Small intestine (tissue), 7 donors: ENCODE data around the gene PCDHGB7. TPM values are rescaled to one million over a fixed set of nuclear protein-coding genes. Genes with fewer than 3 reads are reported as not detected.
"Not testable (repeated sequence)": the region's sequence is repeated elsewhere in the genome, so short reads cannot be mapped to it uniquely, and the experiment has no call there.

Experiments used
- DNase-seq, 2 donors: peaks; one replicate each; pipeline versions ENCODE4 v3.0.0 to v3.0.0-alpha.2; 2013
- FAIRE-seq: peaks from 2 replicates; lab custom pipeline; 2012; peaks lifted over from hg19 to GRCh38; lab: Jason Lieb, UNC
- H3K27ac ChIP-seq, 3 donors: one replicate each; pipeline ENCODE4 v1.5.1; 2013; ENCODE audit warnings: low read length in 2 of 3, mild to moderate bottlenecking in 2 of 3, control low read depth in 1 of 3, inconsistent platforms in 1 of 3, low read depth in 1 of 3, moderate library complexity in 1 of 3
- H3K27me3 ChIP-seq, 3 donors: one replicate each; pipeline ENCODE4 v1.6.1; 2013; ENCODE audit warnings: low read length in 3 of 3, inconsistent platforms in 1 of 3; ENCODE audit not compliant: control insufficient read depth in 3 of 3, insufficient read depth in 3 of 3
- H3K36me3 ChIP-seq, 3 donors: one replicate each; pipeline ENCODE4 v1.6.1; 2013; ENCODE audit warnings: low read length in 3 of 3, inconsistent platforms in 1 of 3, low read depth in 1 of 3, mild to moderate bottlenecking in 1 of 3, moderate library complexity in 1 of 3; ENCODE audit not compliant: control insufficient read depth in 3 of 3, insufficient read depth in 2 of 3
- H3K4me1 ChIP-seq, 3 donors: one replicate each; pipeline ENCODE4 v1.6.1; 2013; ENCODE audit warnings: low read length in 2 of 3, inconsistent platforms in 1 of 3, low read depth in 1 of 3, mild to moderate bottlenecking in 1 of 3, moderate library complexity in 1 of 3; ENCODE audit not compliant: control insufficient read depth in 3 of 3, insufficient read depth in 2 of 3
- H3K4me3 ChIP-seq, 3 donors: one replicate each; pipeline ENCODE4 v1.5.1; 2013; ENCODE audit warnings: low read length in 3 of 3, control low read depth in 1 of 3, inconsistent platforms in 1 of 3, low read depth in 1 of 3, mild to moderate bottlenecking in 1 of 3, moderate library complexity in 1 of 3
- H3K9me3 ChIP-seq, 2 donors: one replicate each; pipeline ENCODE4 v1.6.1; 2013; ENCODE audit warnings: low read depth in 1 of 2, low read length in 1 of 2; ENCODE audit not compliant: control insufficient read depth in 2 of 2, insufficient read depth in 1 of 2
- WGBS, 3 donors: extraction: QIAGEN DNeasy Blood & Tissue Kit; methylation state at CpG; one replicate each; pipeline ENCODE4 v1.1.7; 2013; 5-methylcytosine and 5-hydroxymethylcytosine counted together
- polyA plus RNA-seq, 4 donors: library from polyadenylated mRNA; stranded (reverse) in 3 of 4; unstranded in 1 of 4; fragments of 200-250 nt in 3 of 4; fragments of 120-200 nt in 1 of 4; gene quantifications; one replicate each; pipeline versions ENCODE4 v1.2.1 to v1.2.3, GENCODE V29; 2013
- donor health status: healthy with polysubstance abuse.
- donor health status: control.
- donor health status: control.
- donor health status: Bipolar disorder and iron deficiency.
- donor health status: healthy.

Gene PCDHGB7
- polyA plus RNA-seq, 4 donors = 1.8 to 2.8 TPM; not detected in 2

DNA sequence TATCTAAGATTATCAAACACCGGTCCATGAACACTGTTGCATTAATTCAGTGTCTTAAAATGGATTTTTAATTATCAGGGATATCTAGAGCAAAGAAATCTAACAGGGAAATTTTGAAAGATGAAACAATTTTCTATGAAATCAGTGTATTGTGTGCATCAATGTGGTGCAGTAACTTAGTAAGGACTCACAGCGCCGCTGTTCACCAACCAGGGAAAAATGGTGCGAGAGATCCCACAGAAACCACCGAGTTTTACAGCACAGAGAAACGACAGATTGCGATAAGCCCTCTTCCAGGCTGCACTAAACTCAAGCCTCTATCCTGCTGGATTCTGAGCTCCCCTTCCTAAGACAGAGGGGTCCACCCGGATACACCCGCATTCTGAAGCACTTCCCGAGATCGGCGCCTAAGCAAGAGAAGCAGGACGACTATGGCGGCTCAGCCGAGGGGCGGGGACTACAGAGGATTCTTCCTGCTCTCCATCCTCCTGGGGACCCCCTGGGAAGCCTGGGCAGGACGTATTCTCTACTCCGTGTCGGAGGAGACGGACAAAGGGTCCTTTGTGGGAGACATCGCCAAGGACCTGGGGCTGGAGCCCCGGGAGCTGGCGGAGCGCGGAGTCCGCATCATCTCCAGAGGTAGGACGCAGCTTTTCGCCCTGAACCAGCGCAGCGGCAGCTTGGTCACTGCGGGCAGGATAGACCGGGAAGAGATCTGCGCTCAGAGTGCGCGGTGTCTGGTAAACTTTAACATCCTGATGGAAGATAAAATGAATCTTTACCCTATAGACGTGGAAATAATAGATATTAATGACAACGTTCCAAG lies 34.8 kb upstream of the PCDHGB7 start, which contains the start of gene PCDHGA7:
Gene PCDHGA7, plus strand, starts transcription at position 274 of the 826 bp plus-strand sequence. Its CDS starts 158 bp downstream, at position 432.
- H3K4me3 ChIP-seq = no peak within 1 kb of the TSS
- WGBS, 3 donors = 19 to 37% (median 26%) methylated on average over 37 of the region's 37 CpGs
- FAIRE-seq = no peak
- no peaks in the 10 kb centered on the region for H3K4me1 ChIP-seq
- DNase-seq = peak in 1 of 2 donors; percentile 14
- H3K27ac ChIP-seq = no peak within 1 kb of the TSS
- peaks cover 0 to 43% of the 10 kb centered on the region in 2 donors for H3K9me3 ChIP-seq
- peaks cover 0 to 26% (median 10%) of the 10 kb centered on the region in 3 donors for H3K27me3 ChIP-seq
- H3K36me3 ChIP-seq = no peaks in the 10 kb centered on the region

GRCh38 chr5:141383345-141383744 lies 34.1 kb upstream of the PCDHGB7 start:
- peaks cover 0 to 42% of the 10 kb centered on the region in 2 donors for H3K9me3 ChIP-seq
- DNase-seq = no peak
- no peak overlapping the region for H3K27ac ChIP-seq
- 43 to 46% (median 44%) methylated on average over 21 of the region's 21 CpGs for WGBS, 3 donors
- H3K27me3 ChIP-seq = peaks cover 0 to 28% (median 12%) of the 10 kb centered on the region in 3 donors
- no peak overlapping the region for H3K4me3 ChIP-seq
- no peak for FAIRE-seq
- H3K4me1 ChIP-seq = no peaks in the 10 kb centered on the region
- no peaks in the 10 kb centered on the region for H3K36me3 ChIP-seq

DNA sequence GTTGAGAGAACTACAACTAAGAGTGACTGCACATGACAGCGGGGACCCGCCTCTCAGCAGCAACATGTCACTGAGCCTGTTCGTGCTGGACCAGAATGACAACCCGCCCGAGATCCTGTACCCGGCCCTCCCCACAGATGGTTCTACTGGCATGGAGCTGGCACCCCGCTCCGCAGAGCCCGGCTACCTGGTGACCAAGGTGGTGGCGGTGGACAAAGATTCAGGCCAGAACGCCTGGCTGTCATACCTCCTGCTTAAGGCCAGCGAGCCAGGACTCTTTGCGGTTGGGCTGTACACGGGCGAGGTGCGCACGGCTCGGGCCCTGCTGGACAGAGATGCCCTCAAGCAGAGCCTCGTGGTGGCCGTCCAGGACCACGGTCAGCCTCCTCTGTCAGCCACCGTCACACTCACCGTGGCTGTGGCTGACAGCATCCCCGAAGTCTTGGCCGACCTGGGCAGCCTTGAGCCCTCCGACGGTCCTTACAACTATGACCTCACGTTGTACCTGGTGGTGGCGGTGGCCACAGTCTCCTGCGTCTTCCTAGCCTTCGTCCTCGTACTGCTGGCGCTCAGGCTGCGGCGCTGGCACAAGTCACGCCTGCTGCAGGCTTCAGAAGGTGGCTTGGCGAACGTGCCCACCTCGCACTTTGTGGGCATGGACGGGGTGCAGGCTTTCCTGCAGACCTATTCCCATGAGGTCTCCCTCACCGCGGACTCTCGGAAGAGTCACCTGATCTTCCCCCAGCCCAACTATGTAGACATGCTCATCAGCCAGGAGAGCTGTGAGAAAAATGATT lies 32.8 kb upstream of the PCDHGB7 start:
- Histone ChIP-seq H3K27me3 (peaks cover 0 to 35% (median 15%) of the 10 kb centered on the region in 3 donors), H3K4me1 (no peaks in the 10 kb centered on the region), H3K27ac (no peak overlapping the region), H3K9me3 (peaks cover 3 to 56% of the 10 kb centered on the region in 2 donors), H3K36me3 (no peaks in the 10 kb centered on the region), H3K4me3 (no peak overlapping the region)
- no peak for FAIRE-seq
- no peak for DNase-seq
- 55 to 62% (median 58%) methylated on average over 43 of the region's 43 CpGs for WGBS, 3 donors

DNA sequence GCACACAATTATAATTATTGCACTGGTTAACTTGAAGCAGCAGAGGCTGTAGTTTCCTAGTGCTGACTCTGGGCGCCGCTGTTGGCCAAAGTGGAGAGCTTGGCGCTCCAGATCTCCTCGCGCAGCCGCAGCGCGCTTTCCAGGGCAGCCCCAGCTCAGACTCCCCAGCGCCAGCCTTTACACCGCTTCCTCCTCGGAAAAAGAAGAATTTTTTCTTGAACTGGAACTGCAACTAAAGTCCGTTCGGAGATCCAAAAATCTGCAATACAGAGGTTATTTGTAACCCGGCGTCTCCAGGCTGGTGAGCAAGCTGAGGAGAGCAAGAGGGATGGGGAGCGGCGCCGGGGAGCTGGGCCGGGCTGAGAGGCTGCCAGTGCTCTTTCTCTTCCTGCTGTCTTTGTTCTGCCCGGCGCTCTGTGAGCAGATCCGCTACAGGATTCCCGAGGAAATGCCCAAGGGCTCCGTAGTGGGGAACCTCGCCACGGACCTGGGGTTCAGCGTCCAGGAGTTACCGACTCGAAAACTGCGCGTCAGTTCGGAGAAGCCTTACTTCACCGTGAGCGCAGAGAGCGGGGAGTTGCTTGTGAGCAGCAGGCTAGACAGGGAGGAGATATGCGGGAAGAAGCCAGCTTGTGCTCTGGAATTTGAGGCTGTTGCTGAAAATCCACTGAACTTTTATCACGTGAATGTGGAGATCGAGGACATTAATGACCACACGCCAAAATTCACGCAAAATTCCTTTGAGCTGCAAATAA lies 29.7 kb upstream of the PCDHGB7 start, which contains the start of gene PCDHGB4:
Gene PCDHGB4, plus strand, starts transcription at position 142 of the 755 bp plus-strand sequence. Its CDS starts 187 bp downstream, at position 329.
- Histone ChIP-seq H3K27me3 (peaks cover 0 to 40% (median 17%) of the 10 kb centered on the region in 3 donors), H3K9me3 (peaks cover 7 to 58% of the 10 kb centered on the region in 2 donors)
- H3K4me1 ChIP-seq, H3K36me3 ChIP-seq, H3K27ac ChIP-seq, H3K4me3 ChIP-seq, FAIRE-seq: not testable (repeated sequence)
- peak in 1 of 2 donors; percentile 30 for DNase-seq
- 14 to 42% (median 39%) methylated on average over 17 to 22 of the region's 40 CpGs for WGBS, 3 donors

- H3K27me3 ChIP-seq = peaks cover 0 to 39% (median 17%) of the 10 kb centered on the region in 3 donors
- H3K27ac ChIP-seq = no peak overlapping the region
- no peaks in the 10 kb centered on the region for H3K4me1 ChIP-seq
- no peak overlapping the region for H3K4me3 ChIP-seq
- 49 to 56% (median 49%) methylated on average over 10 of the region's 10 CpGs for WGBS, 3 donors
- no peak for FAIRE-seq
- H3K9me3 ChIP-seq = peaks cover 8 to 58% of the 10 kb centered on the region in 2 donors
- no peak for DNase-seq
- H3K36me3 ChIP-seq = no peaks in the 10 kb centered on the region
Measured at GRCh38 chr5:141388661-141389060, 28.8 kb upstream of the PCDHGB7 start.

- H3K4me3 ChIP-seq = no peak overlapping the region
- H3K9me3 ChIP-seq = peaks cover 8 to 58% of the 10 kb centered on the region in 2 donors
- H3K36me3 ChIP-seq = no peaks in the 10 kb centered on the region
- no peaks in the 10 kb centered on the region for H3K4me1 ChIP-seq
- WGBS, 3 donors = 43 to 63% (median 63%) methylated on average over 70 to 77 of the region's 77 CpGs
- H3K27ac ChIP-seq = no peak overlapping the region
- H3K27me3 ChIP-seq = peaks cover 0 to 36% (median 22%) of the 10 kb centered on the region in 3 donors
- DNase-seq (no peak), FAIRE-seq (no peak)
Measured at GRCh38 chr5:141389153-141390042, 28.1 kb upstream of the PCDHGB7 start.

GRCh38 chr5:141392429-141393198 lies 24.9 kb upstream of the PCDHGB7 start, which contains the start of gene PCDHGA8:
Gene PCDHGA8 (plus strand): TSS chr5:141392633. CDS start chr5:141392814, 181 bp downstream.
- Histone ChIP-seq H3K4me1 (no peaks in the 10 kb centered on the region), H3K9me3 (peaks cover 8 to 51% of the 10 kb centered on the region in 2 donors), H3K36me3 (no peaks in the 10 kb centered on the region), H3K4me3 (no peak within 1 kb of the TSS), H3K27me3 (peaks cover 0 to 31% (median 23%) of the 10 kb centered on the region in 3 donors), H3K27ac (no peak within 1 kb of the TSS)
- DNase-seq (no peak), FAIRE-seq (no peak)
- WGBS, 3 donors = 31 to 47% (median 46%) methylated on average over 38 of the region's 38 CpGs
